Stimulated activated CD8-positive, alpha-beta memory T cell treated with anti-CD3 and anti-CD28 coated beads, Interleukin-12 subunit alpha, Interleukin-12 subunit beta, amount 100 ng/mL, for 1 hour (primary cell): ENCODE results near the gene TRIM25.
A peak's percentile ranks its signal among the peaks of the same experiment; 100 is the strongest.

ENCODE experiments used
- DNase-seq: peaks from one replicate; pipeline ENCODE4 v3.0.0-alpha.2; 2020; ENCODE audit warnings: low read depth

TRIM25 gene

DNA sequence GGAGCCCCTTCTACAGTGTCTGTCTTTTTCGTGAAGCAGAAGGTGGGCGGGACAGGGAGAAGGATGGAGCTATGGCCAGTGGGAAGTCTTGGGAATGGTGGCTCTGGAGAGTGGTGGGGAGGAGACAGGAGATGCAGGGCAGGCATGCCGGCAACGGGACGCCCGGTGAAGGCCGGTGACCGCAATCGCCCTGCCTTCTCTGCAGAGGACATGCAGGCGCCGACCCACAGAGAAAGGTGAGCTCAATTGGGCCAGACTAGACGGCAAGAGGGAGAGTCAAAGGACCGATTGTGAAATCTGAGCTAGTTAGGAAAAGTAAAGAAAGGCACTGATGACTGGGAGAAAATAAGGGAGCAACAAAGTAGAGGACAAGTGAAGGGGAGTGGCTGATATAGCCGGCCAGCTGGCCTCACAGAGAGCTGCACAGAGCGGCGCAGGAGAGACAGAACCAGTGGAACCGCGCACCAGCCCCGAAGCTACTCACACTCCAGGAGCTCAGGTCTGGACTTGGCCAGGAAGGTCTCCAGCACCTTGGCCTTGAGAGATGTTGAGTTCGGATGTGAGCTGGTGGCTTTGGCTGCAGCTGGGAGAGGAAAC is 18.9 kb downstream of the TRIM25 start:
- DNase-seq, result no peak

DNA sequence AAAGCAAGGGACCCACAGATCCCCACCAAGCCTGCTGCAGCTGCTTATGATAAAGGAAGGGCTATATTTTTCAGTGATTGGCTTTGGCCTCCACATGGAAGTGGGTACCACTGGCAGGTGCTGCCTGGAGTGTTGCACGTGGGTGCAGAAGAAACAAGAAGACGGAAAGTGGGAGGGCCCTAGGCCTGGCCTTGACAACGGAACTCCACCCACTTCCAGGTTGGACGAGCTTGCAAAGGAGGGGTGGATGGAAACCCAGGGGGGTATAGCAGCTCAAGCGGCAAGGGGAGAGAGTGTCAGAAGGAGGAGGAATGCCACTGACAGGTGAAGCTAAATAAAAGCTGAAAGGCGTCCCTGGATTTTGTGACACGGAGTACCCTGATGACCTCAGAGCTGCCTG is 20.3 kb downstream of the TRIM25 start:
- no peak for DNase-seq

DNA sequence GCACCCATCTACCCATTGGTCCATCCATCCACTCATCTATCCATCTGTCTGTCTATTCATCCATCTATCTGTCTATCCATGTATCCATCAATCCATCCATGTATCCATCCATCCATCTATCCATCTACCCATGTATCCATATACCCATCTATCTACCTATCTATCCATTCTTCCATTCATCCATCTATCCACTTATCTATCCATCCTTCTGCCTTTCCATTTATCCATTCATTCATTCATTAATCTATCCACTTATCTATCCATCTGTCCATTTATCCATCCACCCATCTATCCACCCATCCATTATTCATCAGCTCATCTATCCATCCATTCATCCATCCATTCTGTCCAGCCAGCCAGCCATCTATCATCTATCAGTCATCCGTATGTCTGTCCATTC is 21.5 kb downstream of the TRIM25 start:
- DNase-seq, result no peak

DNA sequence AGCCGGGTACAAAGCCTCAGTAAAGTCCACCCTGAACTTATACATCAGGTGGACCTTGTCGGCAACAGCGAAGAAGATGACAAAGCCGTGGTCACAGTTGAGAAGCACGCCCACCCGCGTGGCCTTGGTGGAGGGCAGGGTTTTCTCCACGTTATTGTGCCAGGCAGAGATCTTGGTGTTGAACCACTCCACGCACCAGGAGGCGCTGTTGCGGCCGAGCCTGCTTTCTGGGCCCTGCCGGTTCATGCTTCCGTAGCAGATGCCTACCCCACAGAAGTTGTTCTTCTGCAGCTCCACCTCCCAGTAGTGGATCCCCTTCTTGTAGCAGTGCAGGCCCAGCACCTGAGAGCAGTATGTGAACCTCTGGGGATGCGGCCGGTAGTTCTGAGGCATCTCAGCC is 22.1 kb downstream of the TRIM25 start:
- DNase-seq, result peak; percentile 36

DNA sequence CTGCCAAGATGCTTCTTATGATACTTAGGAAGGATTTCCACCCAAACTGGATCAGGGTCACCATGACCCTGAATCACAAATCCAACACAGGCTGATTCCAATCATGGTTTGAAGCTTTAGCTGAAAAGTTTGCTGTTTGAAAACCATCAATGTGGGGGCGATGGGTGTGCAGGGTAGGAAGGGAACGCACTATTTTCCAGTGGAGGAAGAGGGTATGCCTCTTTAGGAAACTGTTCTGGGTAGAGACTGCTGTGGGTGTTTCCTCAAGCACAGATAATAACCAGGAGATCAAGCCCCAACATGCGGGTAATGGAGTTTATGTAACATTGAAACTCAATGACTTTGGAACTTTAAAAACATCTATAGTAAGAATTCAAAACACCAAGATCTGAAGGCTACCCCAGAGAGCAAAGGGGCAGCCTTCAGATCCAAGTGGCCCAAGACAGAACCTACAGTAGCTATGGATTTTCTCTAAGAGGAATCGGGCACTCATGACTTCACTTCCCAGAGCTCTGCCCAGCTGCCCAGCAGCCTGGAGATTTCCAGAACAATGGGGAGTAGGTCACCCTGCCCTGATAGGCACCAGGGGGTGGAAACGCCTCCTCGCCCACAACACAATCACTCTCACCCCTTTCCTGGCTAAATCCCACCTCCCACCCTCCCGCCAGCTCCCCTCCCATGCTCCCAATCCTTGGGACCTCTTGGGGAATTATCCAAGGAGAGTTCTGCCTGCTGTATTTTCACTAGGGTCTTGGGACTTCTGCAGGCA is 22.8 kb downstream of the TRIM25 start:
- no peak for DNase-seq

DNA sequence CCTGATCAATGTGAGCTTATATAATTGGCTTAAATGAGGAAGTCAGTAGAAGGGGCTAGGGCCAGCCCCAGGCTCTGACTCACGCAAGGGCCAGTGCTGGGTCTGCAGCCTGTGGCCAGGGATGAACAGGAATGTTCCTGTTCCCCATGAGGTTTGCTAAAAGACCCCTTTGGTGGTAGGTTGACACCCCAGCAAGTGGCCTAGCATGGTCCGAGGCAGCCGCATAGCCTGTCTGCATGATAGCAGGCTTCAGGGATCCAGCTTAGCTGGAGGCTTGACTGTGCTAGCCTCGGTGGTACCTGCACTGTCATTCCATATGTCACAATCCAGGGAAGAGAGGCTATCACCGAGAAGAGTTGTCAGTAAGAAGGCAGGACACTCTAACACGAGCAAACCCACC is 23.5 kb downstream of the TRIM25 start:
- no peak for DNase-seq

DNA sequence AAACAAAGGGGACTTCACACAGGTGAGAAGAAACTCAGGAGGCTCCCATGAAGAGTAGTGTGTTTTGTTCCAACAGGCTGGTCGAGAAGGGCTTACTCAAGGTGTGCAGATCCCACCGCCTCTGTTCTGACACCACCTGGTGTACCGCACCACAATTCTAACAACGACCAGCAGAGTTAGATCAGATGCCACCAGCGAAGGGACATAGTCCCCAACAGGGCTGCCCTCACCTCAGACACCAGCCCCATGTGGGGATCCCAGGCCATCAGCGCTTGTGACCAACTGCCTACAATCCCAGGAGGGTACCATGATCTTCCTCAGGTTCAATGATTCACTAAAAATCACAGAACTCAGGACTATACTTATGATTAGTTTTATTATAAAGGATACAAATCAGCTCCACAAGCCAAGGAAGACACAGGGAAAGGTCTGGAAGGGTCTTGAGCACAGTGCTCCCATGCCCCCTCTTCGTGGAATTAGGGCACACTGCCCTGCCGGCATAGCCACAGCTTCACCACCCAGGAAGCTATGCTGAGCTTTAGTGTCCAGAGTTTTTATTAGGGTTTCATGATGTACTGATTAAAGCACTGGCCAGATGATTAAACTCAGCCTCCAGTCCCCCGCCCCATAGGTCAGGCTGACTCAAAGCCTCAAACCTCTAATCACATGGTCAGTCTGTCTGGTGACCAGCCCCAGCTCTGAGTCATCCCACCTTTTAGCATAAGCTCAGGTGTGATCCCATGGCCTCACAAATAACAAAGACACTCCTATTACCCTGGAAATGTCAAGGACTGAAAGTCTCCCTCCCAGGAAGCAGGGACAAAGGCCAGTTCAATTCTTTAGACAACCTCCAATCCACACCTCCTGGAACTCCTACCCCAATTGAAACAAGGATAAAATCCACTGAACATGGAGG is 26.0 kb downstream of the TRIM25 start:
- no peak for DNase-seq

DNA sequence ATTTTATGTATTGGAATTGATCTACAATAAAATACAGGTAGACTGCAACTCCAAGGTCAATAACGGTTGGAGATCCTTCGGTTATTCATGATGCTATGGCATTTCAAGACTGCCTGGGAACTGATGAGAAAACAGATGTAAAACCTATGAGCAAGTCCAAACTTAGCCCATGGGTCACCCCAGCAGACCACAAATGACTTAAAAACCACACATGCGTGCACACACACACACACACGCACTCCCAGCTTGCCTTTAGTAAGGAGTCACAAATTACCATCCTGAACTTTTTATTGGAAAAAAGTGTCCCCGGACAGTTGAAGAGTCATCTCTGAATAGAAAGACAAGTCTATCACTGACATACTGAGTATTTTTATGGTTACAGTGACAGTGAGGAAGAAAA is 26.7 kb downstream of the TRIM25 start:
- DNase-seq, result no peak

DNA sequence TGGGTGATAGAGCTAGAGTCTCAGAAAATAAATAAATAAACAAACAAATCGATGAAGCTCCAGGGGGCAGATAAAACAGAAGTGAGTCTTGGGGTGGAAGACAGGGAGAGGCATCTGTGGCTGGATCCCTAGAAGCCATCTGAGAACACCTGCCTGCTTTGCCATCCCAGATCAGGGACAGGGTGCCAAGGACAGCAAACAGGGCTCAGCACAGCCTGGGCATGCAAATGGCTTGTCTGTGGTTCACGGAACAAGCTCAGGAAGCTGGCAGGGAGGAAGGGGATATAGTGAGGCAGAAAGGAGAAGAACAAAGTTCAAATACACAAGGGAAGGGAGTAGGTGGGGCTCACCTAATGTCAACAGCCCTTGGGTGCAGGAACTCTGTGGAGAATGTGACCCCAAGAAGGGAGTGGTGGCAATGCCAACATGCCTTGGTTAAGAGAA is 27.5 kb downstream of the TRIM25 start:
- DNase-seq, result no peak

DNA sequence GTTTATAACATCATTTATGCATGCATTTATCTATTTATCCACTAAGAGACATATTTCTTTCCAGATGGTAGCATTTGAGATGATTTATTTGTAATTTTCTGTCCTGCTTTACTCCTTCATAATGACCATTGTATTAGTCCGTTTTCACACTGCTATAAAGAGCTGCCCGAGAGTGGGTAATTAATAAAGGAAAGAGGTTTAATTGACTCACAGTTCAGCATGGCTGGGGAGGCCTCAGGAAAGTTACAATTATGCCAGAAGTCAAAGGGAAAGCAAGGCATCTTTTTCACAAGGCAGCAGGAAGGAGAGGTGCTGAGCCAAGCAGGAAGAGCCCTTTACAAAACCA is 28.6 kb downstream of the TRIM25 start:
- DNase-seq, result no peak

DNA sequence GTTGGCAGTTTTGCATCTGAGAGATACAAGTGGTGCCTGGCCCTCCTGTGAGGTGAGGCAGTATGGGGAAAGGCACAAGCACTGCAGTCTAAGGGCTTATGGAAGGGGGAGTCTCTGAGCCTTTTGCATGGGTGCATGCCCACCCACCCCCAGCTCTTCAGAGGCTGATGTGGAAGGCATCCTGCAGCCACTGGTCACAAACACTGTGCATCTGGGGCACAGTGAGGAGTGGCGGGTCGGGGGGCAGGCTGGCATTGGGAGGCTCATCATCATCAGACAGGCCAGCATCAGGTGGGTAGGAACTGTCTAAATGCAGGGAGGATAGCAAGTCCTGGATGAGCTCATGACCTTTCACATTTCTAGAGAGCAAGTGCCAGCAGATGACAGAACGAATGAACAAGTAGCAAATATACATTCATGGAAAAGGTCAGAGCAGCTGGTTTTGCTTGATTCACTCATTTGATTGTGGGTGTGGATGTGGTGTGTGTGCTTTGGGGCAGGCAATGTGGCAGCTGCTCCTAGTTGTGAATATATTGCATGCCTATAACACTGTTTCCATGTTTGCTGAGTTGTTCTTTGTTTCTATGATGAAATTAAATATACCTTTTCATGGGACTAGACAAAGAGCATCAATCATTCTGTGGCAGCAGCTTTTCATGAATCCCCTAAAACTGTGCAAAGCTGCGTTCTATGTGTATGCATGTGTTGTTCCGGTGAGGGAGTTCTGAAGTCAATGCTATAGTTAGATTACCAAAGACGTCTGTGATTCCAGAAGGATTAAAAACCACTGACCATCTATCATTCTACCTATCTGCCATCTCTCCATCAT is 29.2 kb downstream of the TRIM25 start:
- DNase-seq, result no peak

DNA sequence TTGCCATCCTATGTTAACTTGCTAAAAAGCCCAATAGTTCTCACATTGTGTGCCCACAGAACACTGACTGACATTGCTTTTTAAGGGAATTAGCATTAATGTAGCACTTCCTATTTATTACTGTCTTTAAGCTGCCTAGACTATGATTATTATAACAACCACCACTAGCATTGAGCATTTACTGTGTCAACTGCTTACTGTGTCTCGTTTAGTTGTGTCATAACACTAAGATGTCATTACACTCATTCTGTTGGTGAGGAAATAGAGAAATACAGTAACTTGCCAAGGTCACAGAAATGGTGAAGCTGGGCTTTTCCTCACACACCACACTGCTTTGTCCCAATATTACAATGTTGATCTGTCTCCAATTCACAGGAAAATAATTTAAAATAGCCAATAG is 30.2 kb downstream of the TRIM25 start:
- no peak for DNase-seq

DNA sequence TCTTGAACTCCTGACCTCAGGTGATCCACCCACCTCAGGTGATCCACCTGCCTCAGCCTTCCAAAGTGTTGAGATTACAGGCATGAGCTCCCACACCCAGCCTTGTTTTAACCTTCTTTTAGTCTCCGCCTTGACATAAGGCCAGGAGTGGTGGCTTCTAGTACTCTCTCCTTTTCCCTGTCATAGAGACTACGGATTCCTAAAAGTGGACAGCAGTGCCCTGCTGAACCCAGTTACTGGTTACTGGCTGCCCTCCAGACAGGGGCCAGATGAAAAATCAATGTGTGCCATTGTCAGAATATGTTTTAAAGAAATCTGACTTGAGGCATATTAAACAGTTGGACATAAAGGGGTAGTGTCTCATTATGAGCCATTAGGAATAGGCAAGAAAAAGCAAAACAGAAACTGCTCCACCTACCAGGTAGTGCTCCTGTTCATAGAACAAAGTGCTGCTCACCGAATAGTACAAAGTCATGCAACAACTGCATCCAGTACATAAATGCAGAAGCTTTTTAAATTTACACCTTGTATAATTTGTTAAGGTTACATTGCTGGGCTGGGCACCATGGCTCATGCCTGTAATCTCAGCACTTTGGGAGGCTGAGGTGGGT is 32.1 kb downstream of the TRIM25 start:
- DNase-seq, result no peak

DNA sequence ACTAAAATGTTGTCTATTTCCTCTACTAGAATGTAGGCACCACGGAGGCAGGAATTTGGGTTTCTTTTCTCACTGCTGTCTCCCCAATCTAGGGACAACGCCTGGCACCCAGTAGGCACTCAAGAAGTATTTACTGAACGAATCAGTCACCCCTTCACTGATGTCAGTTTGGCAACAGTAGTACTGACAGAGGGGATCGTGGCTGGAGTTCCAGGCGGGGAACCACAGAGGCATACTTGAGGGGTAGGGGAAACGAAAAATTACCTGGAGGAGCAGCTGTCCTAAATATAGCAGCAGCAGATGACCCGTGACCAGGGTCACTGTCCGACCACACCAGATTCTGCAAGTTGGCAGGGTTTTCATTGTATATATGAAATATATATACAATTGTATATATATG is 33.3 kb downstream of the TRIM25 start:
- no peak for DNase-seq

DNA sequence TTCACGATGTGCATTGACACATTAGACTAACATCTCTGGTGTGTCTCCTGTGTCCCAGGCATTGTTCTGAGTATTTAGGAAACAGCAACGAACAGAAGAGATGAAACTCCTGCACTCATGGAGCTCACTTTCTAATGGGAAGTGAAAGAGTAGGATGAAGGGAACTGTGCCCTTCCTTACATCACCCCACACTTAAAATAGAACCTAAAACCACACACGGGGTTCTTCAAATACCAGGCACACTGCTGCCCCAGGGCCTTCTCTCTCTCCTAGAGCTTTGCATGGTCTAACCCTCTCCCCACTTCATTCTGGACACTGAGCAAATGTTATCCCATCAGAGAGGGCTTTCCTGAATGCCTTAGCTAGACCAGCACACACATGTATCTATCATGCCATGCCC is 33.7 kb downstream of the TRIM25 start:
- DNase-seq, result no peak

DNA sequence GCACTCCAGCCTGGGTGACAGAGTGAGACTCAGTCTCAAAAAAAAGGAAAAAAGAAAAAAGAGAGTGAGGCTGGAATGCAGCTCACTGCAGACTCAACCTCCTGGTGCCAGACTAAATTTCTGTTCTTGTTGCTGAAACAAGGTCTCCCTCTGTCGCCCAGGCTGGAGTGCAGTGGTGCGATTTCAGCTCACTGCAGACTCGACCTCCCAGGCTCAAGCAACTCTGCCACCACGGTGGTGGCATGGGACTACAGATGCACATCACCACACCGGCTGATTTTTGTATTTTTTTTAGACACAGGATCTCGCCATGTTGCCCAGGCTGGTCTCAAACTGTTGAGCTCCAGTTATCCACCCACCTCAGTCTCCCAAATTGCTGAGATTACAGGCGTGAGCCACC is 34.6 kb downstream of the TRIM25 start:
- no peak for DNase-seq

DNA sequence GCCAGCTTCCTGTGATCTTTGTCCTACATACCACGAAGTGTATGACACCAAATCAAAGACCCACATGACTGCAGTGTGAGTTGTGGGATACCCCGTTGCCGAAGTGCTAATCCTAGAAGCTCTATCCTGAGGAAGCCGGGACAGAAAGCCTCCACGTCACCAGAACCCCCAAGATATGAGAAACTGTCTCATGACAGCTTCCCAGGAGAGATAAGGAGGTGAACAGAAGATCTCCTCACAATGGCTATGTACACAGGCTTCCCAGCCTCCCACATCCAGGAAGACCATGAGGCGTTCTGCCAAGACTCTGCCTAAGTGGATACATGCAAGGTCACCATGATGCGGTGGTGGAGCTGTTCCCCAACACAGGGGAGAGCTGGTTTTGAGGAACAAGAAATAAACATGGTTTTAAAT is 37.1 kb downstream of the TRIM25 start:
- no peak for DNase-seq

DNA sequence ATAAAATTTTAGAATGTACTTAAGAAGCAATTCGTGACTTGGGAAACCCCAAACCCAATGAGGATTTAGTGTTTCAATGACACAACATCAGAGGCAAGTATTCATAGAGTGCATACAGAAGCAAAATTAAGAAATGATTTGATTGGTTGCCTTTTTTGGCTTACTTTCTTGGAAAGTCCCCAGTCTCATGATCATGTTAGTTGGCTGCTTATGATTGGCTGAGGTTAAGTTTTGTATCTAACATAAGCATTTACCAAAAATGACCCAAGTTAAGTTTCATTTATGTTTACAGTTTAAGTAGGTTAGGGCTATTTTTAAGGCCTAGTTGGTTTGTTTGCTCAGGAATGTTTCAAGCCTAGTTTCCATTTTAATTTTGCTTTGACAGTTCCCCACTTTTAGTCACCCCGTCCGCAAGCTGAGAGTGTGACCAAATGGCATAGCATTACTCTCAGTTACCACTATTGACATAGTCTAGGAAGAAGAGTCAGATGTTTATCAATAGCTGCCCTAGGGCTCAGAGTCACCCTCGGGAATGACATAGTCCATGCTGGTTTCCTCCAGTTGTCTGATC is 43.7 kb downstream of the TRIM25 start:
- DNase-seq, result no peak

DNA sequence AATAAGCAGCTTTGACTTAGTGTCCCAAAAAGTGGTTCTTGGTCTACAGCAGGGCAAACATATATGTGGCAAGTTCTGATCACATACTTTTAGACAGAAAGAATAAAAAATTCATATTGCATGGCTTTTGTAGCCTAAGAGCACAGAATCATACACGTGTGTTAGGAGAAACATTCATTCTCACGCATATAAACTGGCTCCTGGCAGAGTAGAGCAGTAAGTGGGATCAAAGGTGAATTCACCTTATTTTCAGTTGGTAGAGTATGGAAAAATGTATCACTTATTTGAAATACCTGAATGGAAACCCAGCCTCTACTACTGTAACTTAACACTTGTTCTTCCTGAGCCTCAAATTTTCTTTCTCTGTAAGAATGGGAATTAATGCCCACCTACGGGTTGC is 45.1 kb downstream of the TRIM25 start:
- no peak for DNase-seq

DNA sequence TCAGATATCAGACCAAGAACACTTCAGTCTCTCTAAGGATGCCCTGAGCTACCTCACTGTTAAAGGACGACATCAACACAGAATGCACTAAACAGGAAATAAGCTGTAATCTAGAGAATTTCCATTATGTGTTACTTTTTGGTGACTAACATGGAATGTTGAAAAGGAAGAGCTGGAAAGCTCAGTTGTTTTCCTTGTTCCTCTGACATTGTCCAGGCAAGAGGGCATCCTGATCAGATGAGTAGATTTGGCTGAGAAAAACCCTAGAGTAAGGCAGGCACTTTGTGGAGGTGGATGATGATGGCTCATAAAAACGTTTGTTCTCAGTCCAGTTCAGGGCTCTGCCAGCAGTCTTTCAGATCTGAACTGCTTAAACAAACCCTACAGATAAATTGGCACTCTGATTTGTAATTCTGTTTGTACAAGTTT is 45.9 kb downstream of the TRIM25 start:
- DNase-seq, result no peak

DNA sequence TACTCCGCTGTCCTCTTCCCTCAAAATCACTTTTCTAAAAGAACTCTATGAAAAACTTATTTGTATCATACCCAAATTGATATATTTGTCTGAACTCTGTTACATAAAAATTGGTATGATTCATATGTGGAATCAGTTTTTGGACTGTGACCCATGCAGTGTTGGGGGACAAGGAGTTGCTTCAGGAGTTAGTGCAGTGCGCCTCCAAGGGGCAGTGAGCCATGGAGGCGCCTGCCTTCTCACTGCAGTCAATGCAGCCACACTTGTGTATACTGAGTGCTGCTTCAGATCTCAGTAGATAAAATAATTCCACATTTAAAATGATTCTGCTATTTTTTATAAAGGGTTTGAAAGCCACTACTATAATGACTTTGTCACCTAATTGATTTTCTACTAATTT is 47.4 kb downstream of the TRIM25 start:
- no peak for DNase-seq
